SHP77 treated with DMSO at 0.1 percent for 48 hours (cell line): ENCODE results near the gene TRIM9.

ENCODE experiments used
- DNase-seq: peaks from one replicate; lab custom pipeline; 2025; lab: John Stamatoyannopoulos, UW

Gene TRIM9

GRCh38 chr14:51094901-51095853, at the start of gene TRIM9:
Gene TRIM9, minus strand, starts transcription at chr14:51095105. Its CDS starts 166 bp downstream, at chr14:51094939.
- peak; percentile 93 for DNase-seq

DNA sequence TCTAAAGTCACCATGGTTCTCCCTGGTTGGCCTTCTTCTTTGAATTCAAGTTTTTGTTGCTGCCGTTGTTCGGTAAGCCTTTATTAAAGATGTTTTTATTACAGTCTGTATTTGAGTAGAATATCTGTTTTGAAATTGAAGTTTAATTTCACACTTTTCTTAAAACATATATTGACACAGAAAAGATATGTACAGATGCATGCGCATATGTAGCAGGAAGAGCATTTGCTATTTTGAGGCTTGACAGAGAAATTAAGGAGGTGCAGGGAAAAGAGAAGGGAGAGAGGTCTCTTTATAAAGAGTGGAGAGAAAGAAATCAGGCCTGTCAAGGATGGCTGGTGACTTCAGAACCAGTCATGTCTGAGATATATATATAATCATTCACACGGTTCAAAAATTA, 46.0 kb upstream of the TRIM9 start:
- no peak for DNase-seq

DNA sequence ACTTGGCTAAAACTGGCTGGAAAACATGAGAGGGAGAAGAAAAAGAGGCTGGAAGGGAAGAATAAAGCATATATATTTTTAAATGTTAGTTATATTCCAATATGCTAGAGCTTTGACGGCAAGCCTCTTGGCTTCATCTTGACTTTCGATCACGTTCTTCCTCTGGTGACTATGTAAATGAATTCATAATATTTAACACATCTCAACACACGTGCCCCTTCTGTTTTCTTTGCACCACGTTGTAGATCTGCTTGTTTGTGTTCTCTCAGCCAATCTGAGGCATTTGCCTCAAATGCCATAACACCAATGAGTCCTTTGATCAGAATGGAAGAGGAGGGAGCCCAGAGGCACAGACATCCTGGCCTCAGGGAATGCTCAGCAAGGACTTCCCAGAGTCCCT, 45.4 kb upstream of the TRIM9 start:
- DNase-seq = no peak

- DNase-seq = no peak
Observed at GRCh38 chr14:51139121-51139681, 44.3 kb upstream of the TRIM9 start.

DNA sequence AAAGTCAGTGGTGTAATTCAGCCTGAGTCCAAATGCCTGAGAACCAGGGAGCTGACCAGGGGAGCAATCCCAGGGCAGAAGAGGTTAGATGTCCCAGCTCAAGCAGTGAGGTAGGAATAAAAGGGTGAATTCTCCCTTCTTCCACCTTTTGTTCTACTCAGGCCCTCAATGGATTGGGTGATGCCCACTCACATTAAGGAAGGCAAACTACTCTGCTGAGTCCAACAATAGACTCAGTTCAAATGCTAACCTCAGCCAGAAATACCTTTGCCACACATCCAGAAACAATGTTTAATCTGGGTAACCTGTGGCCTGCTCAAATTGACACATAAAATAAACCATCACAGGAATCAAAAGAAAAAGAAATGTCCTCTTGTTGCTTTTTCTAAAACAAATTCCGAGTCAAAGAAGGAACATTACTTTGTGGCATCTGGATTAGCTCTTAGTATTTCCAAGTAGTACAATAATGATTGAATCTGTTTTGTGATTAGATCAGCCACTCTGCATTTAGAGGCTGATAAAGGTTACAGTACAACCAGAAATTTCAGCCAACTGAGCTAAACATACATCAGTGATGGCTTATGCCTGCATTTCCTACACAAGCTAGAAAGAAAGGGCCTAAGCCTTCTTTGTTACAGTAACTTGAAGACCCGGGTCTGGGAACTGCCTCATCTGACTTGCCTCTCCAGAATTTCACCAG, 43.6 kb upstream of the TRIM9 start:
- DNase-seq = no peak

DNA sequence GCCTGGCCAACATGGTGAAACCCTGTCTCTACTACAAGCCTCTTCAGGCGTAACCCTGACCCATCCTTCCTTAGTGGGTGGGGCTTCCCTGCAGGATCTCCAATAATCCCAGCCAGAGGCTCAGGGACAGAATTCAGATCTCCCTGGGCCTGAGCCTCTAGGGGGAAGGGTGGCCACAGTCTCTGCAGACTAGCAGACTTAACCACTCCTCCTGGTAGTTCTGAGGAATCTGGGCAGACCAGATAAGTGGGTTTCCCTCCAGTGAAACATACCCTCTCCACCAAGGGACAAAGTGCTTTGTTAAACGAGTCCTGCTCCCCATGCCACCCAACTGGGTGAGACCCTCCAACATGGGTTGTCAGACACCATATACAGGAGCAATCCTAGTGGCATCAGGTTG, 36.6 kb upstream of the TRIM9 start:
- no peak for DNase-seq

DNA sequence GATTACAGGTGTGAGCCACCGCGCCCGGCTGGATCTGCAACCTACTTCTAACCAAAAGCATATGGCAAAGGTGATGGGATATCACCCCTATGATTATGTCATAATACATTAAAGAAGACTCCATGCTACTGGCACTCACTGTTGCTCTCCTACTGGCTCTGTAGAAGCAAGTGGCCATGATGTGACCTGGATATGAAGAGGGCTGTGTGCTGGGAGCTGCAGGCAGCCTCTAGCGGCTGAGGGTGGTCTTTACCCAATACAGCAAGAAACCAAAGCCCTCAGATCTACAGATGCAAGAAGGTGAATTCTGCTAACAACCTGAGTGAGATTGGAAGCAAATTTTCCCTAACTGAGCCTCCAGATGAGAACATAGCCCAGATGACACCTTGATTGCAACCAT, 34.2 kb upstream of the TRIM9 start:
- DNase-seq = no peak

GRCh38 chr14:51124029-51124428, 29.1 kb upstream of the TRIM9 start:
- no peak for DNase-seq

- DNase-seq = no peak
Observed at GRCh38 chr14:51121096-51121495, 26.2 kb upstream of the TRIM9 start.

GRCh38 chr14:51119411-51120051, 24.6 kb upstream of the TRIM9 start:
- DNase-seq = no peak

DNA sequence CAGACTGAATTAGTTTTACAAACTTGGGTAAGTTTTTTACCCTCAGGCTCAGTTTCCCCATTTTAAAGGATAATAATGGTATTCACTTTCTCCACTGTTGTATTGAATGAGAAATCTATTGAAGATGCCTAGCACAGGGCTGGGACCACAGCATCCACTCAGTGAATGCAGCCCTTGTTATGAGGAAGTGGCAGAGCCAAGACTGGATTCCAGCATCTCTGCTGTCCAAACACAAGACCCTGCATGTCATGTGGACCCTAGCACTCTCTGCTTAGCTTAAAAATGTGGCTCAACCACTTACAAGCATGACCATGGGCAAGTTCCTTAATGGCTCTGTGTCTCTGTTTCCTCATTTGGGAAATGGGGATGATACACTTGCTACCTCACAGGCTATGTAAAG, 24.1 kb upstream of the TRIM9 start:
- no peak for DNase-seq

DNA sequence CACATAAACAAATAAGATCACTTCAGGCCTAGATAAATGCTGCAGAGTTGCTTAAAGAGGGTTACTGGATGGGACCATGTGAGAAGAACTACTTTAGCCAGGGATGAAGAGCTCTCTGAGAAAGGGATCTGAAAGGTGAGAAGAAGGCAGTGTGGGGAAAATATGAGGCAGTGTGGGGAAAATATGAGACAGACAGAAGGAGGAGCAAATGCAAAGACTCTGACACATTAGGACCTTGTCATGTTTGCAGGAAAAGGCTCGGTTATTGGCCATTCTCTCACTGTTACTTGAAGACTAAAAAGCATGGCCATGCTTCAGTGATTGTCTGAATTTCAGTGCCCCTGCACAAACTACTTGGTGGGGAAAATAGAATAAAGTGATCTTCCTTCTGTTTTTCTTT, 22.7 kb upstream of the TRIM9 start:
- no peak for DNase-seq

DNA sequence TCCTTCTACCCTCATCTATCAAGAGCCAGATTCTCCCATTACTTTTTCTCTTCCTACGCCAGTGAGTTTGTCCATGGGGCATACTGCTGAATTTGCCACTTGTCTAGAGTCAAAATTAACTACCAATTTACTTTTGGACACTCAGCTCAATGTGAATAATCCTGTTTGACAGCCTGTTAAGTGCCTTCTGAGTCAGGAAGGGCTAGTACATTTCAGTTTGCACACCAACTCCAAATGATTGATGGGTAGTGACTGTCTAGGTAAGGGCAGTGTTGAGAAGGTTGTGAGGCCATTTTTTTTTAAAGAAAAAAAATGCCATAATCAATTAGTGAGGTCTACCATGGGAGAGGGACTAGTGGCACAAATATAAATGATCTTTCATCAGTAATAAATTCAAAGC, 21.8 kb upstream of the TRIM9 start:
- no peak for DNase-seq

GRCh38 chr14:51109651-51110050, 14.7 kb upstream of the TRIM9 start:
- no peak for DNase-seq

DNA sequence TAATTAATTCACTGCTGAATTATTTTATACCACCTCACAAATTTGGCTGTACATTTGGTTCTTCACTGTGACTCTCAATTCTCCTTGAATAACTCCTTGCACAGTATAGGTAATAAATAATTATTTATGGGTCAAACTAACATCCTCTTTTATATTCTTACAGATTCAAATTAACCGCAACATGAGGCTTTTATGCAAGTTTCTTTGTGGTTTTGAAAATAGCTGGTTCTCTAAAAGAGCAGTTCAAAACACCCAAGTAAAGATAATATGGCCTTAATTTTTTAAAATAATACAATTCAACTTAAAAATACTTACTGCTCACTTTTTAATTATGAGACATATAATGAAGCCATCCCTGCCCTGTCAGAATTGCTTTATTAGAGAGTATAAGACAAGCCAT, 12.9 kb upstream of the TRIM9 start:
- no peak for DNase-seq

- DNase-seq = no peak
Observed at GRCh38 chr14:51104467-51104866, 9.6 kb upstream of the TRIM9 start.

DNA sequence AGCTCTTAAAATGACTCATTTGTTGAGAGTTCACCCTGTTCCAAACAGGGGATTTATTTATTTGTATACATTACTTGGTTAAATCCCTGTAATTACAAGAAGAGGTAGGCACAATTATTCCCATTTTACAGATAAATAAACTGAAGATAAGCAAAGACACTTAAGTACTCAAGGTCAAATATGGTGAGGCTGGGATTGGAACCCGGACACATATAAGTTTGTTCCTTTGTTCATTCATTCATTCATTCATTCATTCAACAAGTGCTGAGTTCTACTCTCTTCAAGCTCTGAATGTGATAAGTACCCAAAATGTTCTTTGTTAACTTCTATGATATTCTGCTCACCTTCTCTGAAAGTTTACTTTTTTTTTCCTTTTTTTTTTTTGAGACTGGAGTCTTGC, 2.4 kb upstream of the TRIM9 start:
- DNase-seq = no peak

- no peak for DNase-seq
Observed at GRCh38 chr14:51096870-51097269, 2.0 kb upstream of the TRIM9 start.

- DNase-seq = peak; percentile 63
Observed at GRCh38 chr14:51095854-51096823, 1.2 kb upstream of the TRIM9 start.

- no peak for DNase-seq
Observed at GRCh38 chr14:51094282-51094821, 553 bp downstream of the TRIM9 start.
